K562 (cell line): ENCODE measurements around the gene IRF2BP1. TPM values are rescaled to one million over a fixed set of nuclear protein-coding genes. Genes with fewer than 3 reads are reported as not detected.

Source experiments
- ARID1B ChIP-seq: fragments of 450-650 bp; IDR thresholded peaks from 2 replicates; pipeline ENCODE4 v1.6.1; 2016; ENCODE audit warnings: antibody characterized with exemption, mild to moderate bottlenecking, inconsistent platforms
- BHLHE40 ChIP-seq: IDR thresholded peaks from 2 replicates; pipeline ENCODE4 v1.6.1; 2011; ENCODE audit warnings: low read length, improper control_type of control experiment
- BRCA1 ChIP-seq, 2 experiments: fragments of 450-650 bp in 1 of 2; sonication (generic) in 1 of 2; formaldehyde crosslinking in 1 of 2; IDR thresholded peaks; 2 replicates each; pipeline versions ENCODE4 v1.5.0 to v1.6.1; 2017 to 2020; ENCODE audit warnings: mild to moderate bottlenecking in 1 of 2, missing genetic modification reagents in 1 of 2
- GABPB1 ChIP-seq: sonication (generic); formaldehyde crosslinking; IDR thresholded peaks from 2 replicates; pipeline ENCODE4 v1.8.0; 2022; ENCODE audit warnings: mild to moderate bottlenecking, missing genetic modification reagents
- GABPB2 ChIP-seq: fragments of 250-450 bp; sonication (Bioruptor Pico); conservative IDR thresholded peaks from 2 replicates; pipeline ENCODE4 v1.5.1; 2021; ENCODE audit warnings: mild to moderate bottlenecking
- KLF1 ChIP-seq: fragments of 450-650 bp; IDR thresholded peaks from 2 replicates; pipeline ENCODE4 v1.6.1; 2016; ENCODE audit warnings: missing genetic modification characterization, missing compliant biosample characterization
- KLF13 ChIP-seq: fragments of 450-650 bp; IDR thresholded peaks from 2 replicates; pipeline ENCODE4 v1.6.1; 2016; ENCODE audit warnings: missing genetic modification characterization, low read depth, mild to moderate bottlenecking, missing compliant biosample characterization, moderate library complexity, borderline replicate concordance
- NONO ChIP-seq, 2 experiments: fragments of 200-400 bp in 1 of 2; fragments of 450-650 bp in 1 of 2; formaldehyde crosslinking in 1 of 2; IDR thresholded peaks; 2 replicates each; pipeline ENCODE4 v1.6.1; 2017; ENCODE audit warnings: low read depth in 2 of 2, mild to moderate bottlenecking in 2 of 2, moderate library complexity in 2 of 2, low read length in 1 of 2
- PHB ChIP-seq: fragments of 250-450 bp; sonication (Bioruptor Pico); IDR thresholded peaks from 2 replicates; pipeline ENCODE4 v1.5.0; 2021
- RAD21 ChIP-seq, 2 experiments: fragments of 250-450 bp in 1 of 2; fragments of 450-650 bp in 1 of 2; sonication (Bioruptor Pico) in 1 of 2; formaldehyde crosslinking in 1 of 2; IDR thresholded peaks in 1 of 2; conservative IDR thresholded peaks in 1 of 2; 2 replicates each; pipeline versions ENCODE4 v1.4.0 to v1.8.0; 2020 to 2022; ENCODE audit warnings: mild to moderate bottlenecking in 2 of 2, moderate library complexity in 1 of 2
- RBFOX2 ChIP-seq: fragments of 200-400 bp; formaldehyde crosslinking; IDR thresholded peaks from 2 replicates; pipeline ENCODE4 v1.6.1; 2017; ENCODE audit warnings: low read depth, mild to moderate bottlenecking, low read length, moderate library complexity
- SIRT6 ChIP-seq: IDR thresholded peaks from one replicate; pipeline ENCODE4 v1.6.1; 2012; ENCODE audit warnings: low read depth, mild to moderate bottlenecking, control low read depth, inconsistent platforms, low read length, moderate library complexity
- TAF1 ChIP-seq: IDR thresholded peaks from 2 replicates; pipeline ENCODE4 v1.6.1; 2011; ENCODE audit warnings: mild to moderate bottlenecking, low read length, moderate library complexity; ENCODE audit not compliant: insufficient read depth, control insufficient read depth, severe bottlenecking; ENCODE audit errors: extremely low read depth
- ZEB2 ChIP-seq: fragments of 450-650 bp; IDR thresholded peaks from 2 replicates; pipeline ENCODE4 v1.6.1; 2016
- ZNF140 ChIP-seq: fragments of 250-450 bp; sonication (Bioruptor Pico); IDR thresholded peaks from 2 replicates; pipeline ENCODE4 v1.8.0; 2021; ENCODE audit warnings: moderate library complexity, mild to moderate bottlenecking, inconsistent platforms
- ZNF507 ChIP-seq: conservative IDR thresholded peaks from 2 replicates; pipeline ENCODE4 v1.6.1; 2017; ENCODE audit warnings: missing genetic modification characterization, missing compliant biosample characterization
- polyA plus RNA-seq, 8 experiments: library from polyadenylated mRNA; depleted of rRNA in 4 of 8; stranded (reverse) in 5 of 8; unstranded in 3 of 8; fragments of >200 nt; fragmentation: Nextera tagmentation in 2 of 8; fragmentation: Illumina TruSeq in 1 of 8; extraction: Ambion mirVana in 2 of 8; extraction: Trizol in 1 of 8; gene quantifications; 2 replicates each; pipeline versions ENCODE4 v1.2.1 to v1.2.3, GENCODE V29; 2011 to 2014; ENCODE audit warnings: inconsistent platforms in 1 of 8, missing spikeins in 1 of 8
- total RNA-seq, 7 experiments: library from RNA; depleted of rRNA in 6 of 7; stranded (reverse); fragments of >200 nt in 6 of 7; fragmentation: Illumina TruSeq in 2 of 7; extraction: Trizol in 2 of 7; gene quantifications; 2 replicates each; pipeline versions ENCODE4 v1.2.1 to v1.2.3, GENCODE V29; 2011 to 2021; ENCODE audit warnings: low replicate concordance in 1 of 7
- TF ChIP-seq, protein P1 (sequence below): fragments of 200-800 bp; sonication (Bioruptor generic); IDR thresholded peaks from 2 replicates; pipeline ENCODE4 v1.6.1; 2017; ENCODE audit warnings: missing genetic modification characterization, missing compliant biosample characterization
- TF ChIP-seq, protein P2 (sequence below): fragments of 250-450 bp; sonication (Bioruptor Pico); IDR thresholded peaks from 2 replicates; pipeline ENCODE4 v1.5.0; 2020; ENCODE audit warnings: mild to moderate bottlenecking
- TF ChIP-seq, protein P3 (sequence below): fragments of 250-450 bp; sonication (Bioruptor Pico); IDR thresholded peaks from 2 replicates; pipeline ENCODE4 v1.8.0; 2022; ENCODE audit warnings: inconsistent platforms
- TF ChIP-seq, protein P4 (sequence below): fragments of 200-800 bp; sonication (Bioruptor generic); IDR thresholded peaks from 2 replicates; pipeline ENCODE4 v1.6.1; 2017; ENCODE audit warnings: missing genetic modification characterization, missing compliant biosample characterization
- TF ChIP-seq, protein P5 (sequence below): fragments of 450-650 bp; IDR thresholded peaks from 2 replicates; pipeline ENCODE4 v1.6.1; 2016; ENCODE audit warnings: low read depth, mild to moderate bottlenecking, moderate library complexity

Gene IRF2BP1
- total and polyA plus RNA-seq, 9 of the 15 experiments (the other 6 are each of a cell fraction or from before 2014, with no cell fraction given), result 0.61 to 35.9 (median 3.5) TPM

DNA sequence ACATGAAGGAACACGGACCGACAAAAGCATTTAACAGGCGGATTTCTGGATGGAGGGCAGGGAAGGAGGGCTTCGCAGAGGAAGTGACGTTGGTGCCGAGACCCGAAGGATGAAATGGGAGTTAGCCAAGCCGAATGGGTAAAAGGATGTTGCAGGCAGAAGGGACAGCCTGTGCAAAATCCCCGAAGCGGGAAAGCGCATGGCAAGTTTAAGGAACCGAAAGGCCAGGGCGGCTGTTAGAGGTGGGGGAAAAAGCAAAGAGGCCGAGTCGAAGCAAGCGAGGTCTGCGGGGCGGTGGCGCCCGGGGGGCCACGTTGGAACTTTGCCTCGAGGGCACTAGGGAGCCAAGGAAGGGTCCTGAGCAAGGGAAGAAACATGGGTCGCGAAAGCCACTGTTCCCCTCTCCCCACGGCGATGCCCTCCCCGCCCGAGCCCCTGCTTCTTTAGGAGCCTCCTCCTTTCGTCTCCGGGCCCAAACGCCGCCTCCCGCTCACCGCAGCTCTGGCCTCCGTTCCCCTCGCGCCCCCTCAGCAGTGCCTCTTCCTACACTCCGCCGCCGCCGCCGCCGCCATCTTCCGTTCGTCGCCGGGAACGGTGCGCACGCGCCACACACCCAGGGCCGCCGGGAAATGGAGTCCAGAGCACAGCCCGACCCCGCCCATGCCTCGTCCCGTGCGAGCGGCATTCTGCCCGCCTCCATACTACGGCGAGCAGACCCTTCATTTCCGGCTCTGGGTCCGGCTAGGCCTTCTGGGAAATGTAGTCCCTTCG lies 23.2 kb downstream of the IRF2BP1 start, which contains the start of gene SYMPK (continued):
- TF ChIP-seq, protein P1, sequence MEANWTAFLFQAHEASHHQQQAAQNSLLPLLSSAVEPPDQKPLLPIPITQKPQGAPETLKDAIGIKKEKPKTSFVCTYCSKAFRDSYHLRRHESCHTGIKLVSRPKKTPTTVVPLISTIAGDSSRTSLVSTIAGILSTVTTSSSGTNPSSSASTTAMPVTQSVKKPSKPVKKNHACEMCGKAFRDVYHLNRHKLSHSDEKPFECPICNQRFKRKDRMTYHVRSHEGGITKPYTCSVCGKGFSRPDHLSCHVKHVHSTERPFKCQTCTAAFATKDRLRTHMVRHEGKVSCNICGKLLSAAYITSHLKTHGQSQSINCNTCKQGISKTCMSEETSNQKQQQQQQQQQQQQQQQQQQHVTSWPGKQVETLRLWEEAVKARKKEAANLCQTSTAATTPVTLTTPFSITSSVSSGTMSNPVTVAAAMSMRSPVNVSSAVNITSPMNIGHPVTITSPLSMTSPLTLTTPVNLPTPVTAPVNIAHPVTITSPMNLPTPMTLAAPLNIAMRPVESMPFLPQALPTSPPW (CRISPR knock-in tag), result peak; percentile 39; the same call in 1 of the 2 replicates
- TF ChIP-seq, protein P2, sequence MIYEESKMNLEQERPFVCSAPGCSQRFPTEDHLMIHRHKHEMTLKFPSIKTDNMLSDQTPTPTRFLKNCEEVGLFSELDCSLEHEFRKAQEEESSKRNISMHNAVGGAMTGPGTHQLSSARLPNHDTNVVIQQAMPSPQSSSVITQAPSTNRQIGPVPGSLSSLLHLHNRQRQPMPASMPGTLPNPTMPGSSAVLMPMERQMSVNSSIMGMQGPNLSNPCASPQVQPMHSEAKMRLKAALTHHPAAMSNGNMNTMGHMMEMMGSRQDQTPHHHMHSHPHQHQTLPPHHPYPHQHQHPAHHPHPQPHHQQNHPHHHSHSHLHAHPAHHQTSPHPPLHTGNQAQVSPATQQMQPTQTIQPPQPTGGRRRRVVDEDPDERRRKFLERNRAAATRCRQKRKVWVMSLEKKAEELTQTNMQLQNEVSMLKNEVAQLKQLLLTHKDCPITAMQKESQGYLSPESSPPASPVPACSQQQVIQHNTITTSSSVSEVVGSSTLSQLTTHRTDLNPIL, result no peak
- TF ChIP-seq PHB, result peak; percentile 85; the same call in 1 of the 2 replicates
- peak; percentile 97 for TF ChIP-seq GABPB1 (CRISPR knock-in tag)
- TF ChIP-seq, protein P3, sequence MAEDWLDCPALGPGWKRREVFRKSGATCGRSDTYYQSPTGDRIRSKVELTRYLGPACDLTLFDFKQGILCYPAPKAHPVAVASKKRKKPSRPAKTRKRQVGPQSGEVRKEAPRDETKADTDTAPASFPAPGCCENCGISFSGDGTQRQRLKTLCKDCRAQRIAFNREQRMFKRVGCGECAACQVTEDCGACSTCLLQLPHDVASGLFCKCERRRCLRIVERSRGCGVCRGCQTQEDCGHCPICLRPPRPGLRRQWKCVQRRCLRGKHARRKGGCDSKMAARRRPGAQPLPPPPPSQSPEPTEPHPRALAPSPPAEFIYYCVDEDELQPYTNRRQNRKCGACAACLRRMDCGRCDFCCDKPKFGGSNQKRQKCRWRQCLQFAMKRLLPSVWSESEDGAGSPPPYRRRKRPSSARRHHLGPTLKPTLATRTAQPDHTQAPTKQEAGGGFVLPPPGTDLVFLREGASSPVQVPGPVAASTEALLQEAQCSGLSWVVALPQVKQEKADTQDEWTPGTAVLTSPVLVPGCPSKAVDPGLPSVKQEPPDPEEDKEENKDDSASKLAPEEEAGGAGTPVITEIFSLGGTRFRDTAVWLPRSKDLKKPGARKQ (CRISPR knock-in tag), result no peak
- TF ChIP-seq TAF1, result peak; percentile 93
- TF ChIP-seq ZNF140 (CRISPR knock-in tag), result no peak
- no peak for TF ChIP-seq ZEB2
- TF ChIP-seq RBFOX2, result peak; percentile 93
- no peak for TF ChIP-seq RAD21 (CRISPR knock-in tag; conservative IDR thresholded peaks at IDR 0.05 in 1 of 2, IDR thresholded peaks at IDR 0.05 in 1 of 2)
- peak; percentile 100 for TF ChIP-seq BHLHE40
- no peak for TF ChIP-seq BRCA1 (IDR thresholded peaks at IDR 0.05)
- no peak for TF ChIP-seq BRCA1 (CRISPR knock-in tag; IDR thresholded peaks at IDR 0.05)
- no peak for TF ChIP-seq NONO (IDR thresholded peaks at IDR 0.05; ENCODE audit: low read depth in 2 of 2, low read length in 1 of 2)
- no peak for TF ChIP-seq ZNF507 (tag)
- TF ChIP-seq GABPB2 (CRISPR knock-in tag), result no peak
- TF ChIP-seq, protein P4, sequence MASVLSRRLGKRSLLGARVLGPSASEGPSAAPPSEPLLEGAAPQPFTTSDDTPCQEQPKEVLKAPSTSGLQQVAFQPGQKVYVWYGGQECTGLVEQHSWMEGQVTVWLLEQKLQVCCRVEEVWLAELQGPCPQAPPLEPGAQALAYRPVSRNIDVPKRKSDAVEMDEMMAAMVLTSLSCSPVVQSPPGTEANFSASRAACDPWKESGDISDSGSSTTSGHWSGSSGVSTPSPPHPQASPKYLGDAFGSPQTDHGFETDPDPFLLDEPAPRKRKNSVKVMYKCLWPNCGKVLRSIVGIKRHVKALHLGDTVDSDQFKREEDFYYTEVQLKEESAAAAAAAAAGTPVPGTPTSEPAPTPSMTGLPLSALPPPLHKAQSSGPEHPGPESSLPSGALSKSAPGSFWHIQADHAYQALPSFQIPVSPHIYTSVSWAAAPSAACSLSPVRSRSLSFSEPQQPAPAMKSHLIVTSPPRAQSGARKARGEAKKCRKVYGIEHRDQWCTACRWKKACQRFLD (CRISPR knock-in tag), result no peak; the same call in 1 of the 2 replicates
- TF ChIP-seq SIRT6, result no peak
- 0 out of 2 replicates have a peak, but pooled peaks have one; percentile 75 for TF ChIP-seq KLF13
- TF ChIP-seq, protein P5, sequence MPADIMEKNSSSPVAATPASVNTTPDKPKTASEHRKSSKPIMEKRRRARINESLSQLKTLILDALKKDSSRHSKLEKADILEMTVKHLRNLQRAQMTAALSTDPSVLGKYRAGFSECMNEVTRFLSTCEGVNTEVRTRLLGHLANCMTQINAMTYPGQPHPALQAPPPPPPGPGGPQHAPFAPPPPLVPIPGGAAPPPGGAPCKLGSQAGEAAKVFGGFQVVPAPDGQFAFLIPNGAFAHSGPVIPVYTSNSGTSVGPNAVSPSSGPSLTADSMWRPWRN, result no peak
- TF ChIP-seq KLF1, result peak; percentile 87
- TF ChIP-seq ARID1B, result no peak
